CD4-positive, alpha-beta T cell treated with Interleukin-15 for 1 hour (primary cell): ENCODE measurements around the gene GALNTL6.

ENCODE experiments used
- DNase-seq: peaks from one replicate; pipeline ENCODE4 v3.0.0-alpha.2; 2020

The GALNTL6 gene

GRCh38 chr4:171889681-171890080 is 76.5 kb downstream of the GALNTL6 start:
- DNase-seq = no peak

- no peak for DNase-seq
Observed at GRCh38 chr4:171891038-171891437, 77.8 kb downstream of the GALNTL6 start.

- DNase-seq = no peak
Observed at GRCh38 chr4:171896426-171896825, 83.2 kb downstream of the GALNTL6 start.

GRCh38 chr4:171919314-171919713 is 106.1 kb downstream of the GALNTL6 start:
- DNase-seq = no peak

GRCh38 chr4:171920901-171921300 is 107.7 kb downstream of the GALNTL6 start:
- DNase-seq = no peak

- DNase-seq = no peak
Observed at GRCh38 chr4:171924746-171925376, 111.7 kb downstream of the GALNTL6 start.

GRCh38 chr4:171928336-171928735 is 115.1 kb downstream of the GALNTL6 start:
- DNase-seq = no peak

- no peak for DNase-seq
Observed at GRCh38 chr4:171929477-171929876, 116.3 kb downstream of the GALNTL6 start.

- DNase-seq = no peak
Observed at GRCh38 chr4:171929907-171930306, 116.7 kb downstream of the GALNTL6 start.

GRCh38 chr4:171932238-171932637 is 119.0 kb downstream of the GALNTL6 start:
- no peak for DNase-seq

GRCh38 chr4:171940656-171941055 is 127.5 kb downstream of the GALNTL6 start:
- no peak for DNase-seq

- DNase-seq = no peak
Observed at GRCh38 chr4:171947400-171947799, 134.2 kb downstream of the GALNTL6 start.

GRCh38 chr4:171948038-171948437 is 134.8 kb downstream of the GALNTL6 start:
- no peak for DNase-seq

- DNase-seq = no peak
Observed at GRCh38 chr4:171954650-171955049, 141.4 kb downstream of the GALNTL6 start.

- no peak for DNase-seq
Observed at GRCh38 chr4:171956678-171957077, 143.5 kb downstream of the GALNTL6 start.

GRCh38 chr4:171962110-171962509 is 148.9 kb downstream of the GALNTL6 start:
- no peak for DNase-seq

- DNase-seq = no peak
Observed at GRCh38 chr4:171966356-171966755, 153.2 kb downstream of the GALNTL6 start.

- no peak for DNase-seq
Observed at GRCh38 chr4:171978216-171978615, 165.0 kb downstream of the GALNTL6 start.

- no peak for DNase-seq
Observed at GRCh38 chr4:171979461-171979860, 166.3 kb downstream of the GALNTL6 start.

- no peak for DNase-seq
Observed at GRCh38 chr4:171981185-171981584, 168.0 kb downstream of the GALNTL6 start.

- DNase-seq = no peak
Observed at GRCh38 chr4:171983935-171984805, 171.0 kb downstream of the GALNTL6 start.

- DNase-seq = no peak
Observed at GRCh38 chr4:171985129-171985528, 171.9 kb downstream of the GALNTL6 start.

GRCh38 chr4:171993247-171993646 is 180.0 kb downstream of the GALNTL6 start:
- DNase-seq = no peak

- no peak for DNase-seq
Observed at GRCh38 chr4:172007889-172008288, 194.7 kb downstream of the GALNTL6 start.
